HepG2 (cell line): ENCODE data around the gene TUT7. TPM values are rescaled to one million over a fixed set of nuclear protein-coding genes. Genes with fewer than 3 reads are reported as not detected.

Experiments
- ATAC-seq: fragments of 200-7000 bp; cut with Tn5 transposase; 3 replicates; pipeline ENCODE4 v1.9.1; 2020; ENCODE audit warnings: mild to moderate bottlenecking, moderate library complexity
- BruUV-seq: library from RNA; stranded (reverse); fragments of 400-500 nt; replicated peaks from 2 replicates; lab custom pipeline; 2021; lab: Mats Ljungman, UMichigan
- CTCF ChIA-PET: fragments of 300-600 bp; formaldehyde crosslinking; extraction: SDS; loops from one replicate; lab custom pipeline; 2021; ENCODE audit warnings: low total read pairs, inconsistent platforms, low intra/inter-chr PET ratio; lab: Yijun Ruan, JAX
- POLR2A ChIA-PET: fragments of 350-600 bp; sonication (Branson Sonifier 250); formaldehyde crosslinking; loops from one replicate; lab custom pipeline; 2020; ENCODE audit warnings: antibody characterized with exemption, inconsistent platforms; lab: Yijun Ruan, JAX
- DNase-seq: peaks from one replicate; pipeline ENCODE4 v3.0.0-alpha.2; 2015; ENCODE audit warnings: low spot score
- FAIRE-seq: peaks from 3 replicates; lab custom pipeline; 2011; peaks lifted over from hg19 to GRCh38; lab: Jason Lieb, UNC
- H2AFZ ChIP-seq: one replicate; pipeline ENCODE4 v1.6.1; 2011; ENCODE audit warnings: low read length, inconsistent platforms
- H3K27ac ChIP-seq: fragments of 300-600 bp; 3 replicates; pipeline ENCODE4 v1.8.0; 2011; ENCODE audit warnings: mixed run types, mild to moderate bottlenecking, mixed read lengths, low read length, inconsistent platforms; ENCODE audit not compliant: insufficient read depth; ENCODE audit errors: extremely low read length
- H3K27me3 ChIP-seq, 2 experiments: fragments of 200-600 bp in 1 of 2; 2 replicates in 1 of 2; 3 replicates in 1 of 2; pipeline versions ENCODE4 v1.6.0 to v1.8.0; 2011; ENCODE audit warnings: low read length in 2 of 2, mild to moderate bottlenecking in 2 of 2, moderate library complexity in 2 of 2, inconsistent platforms in 1 of 2; ENCODE audit not compliant: insufficient read depth in 2 of 2, control insufficient read depth in 1 of 2
- H3K36me3 ChIP-seq, 2 experiments: fragments of 200-600 bp in 1 of 2; replicated peaks in 1 of 2; 2 replicates in 1 of 2; 3 replicates in 1 of 2; pipeline versions ENCODE4 v1.5.1 to v1.8.0; 2011; ENCODE audit warnings: low read length in 2 of 2, inconsistent platforms in 1 of 2; ENCODE audit not compliant: insufficient read depth in 2 of 2, control insufficient read depth in 1 of 2
- H3K4me1 ChIP-seq: 2 replicates; pipeline ENCODE4 v1.5.1; 2012; ENCODE audit warnings: low read length, inconsistent platforms; ENCODE audit not compliant: insufficient read depth
- H3K4me2 ChIP-seq: 2 replicates; pipeline ENCODE4 v1.6.0; 2011; ENCODE audit warnings: low read depth, low read length, inconsistent platforms
- H3K4me3 ChIP-seq, 3 experiments: fragments of 200-600 bp in 1 of 3; sonication (generic), shearing (Covaris generic) in 1 of 3; replicated peaks in 1 of 3; 2 replicates each; pipeline ENCODE4 v1.5.1; 2011 to 2016; ENCODE audit warnings: low read length in 3 of 3, inconsistent platforms in 2 of 3, low read depth in 2 of 3, mild to moderate bottlenecking in 2 of 3, control low read depth in 1 of 3, mixed read lengths in 1 of 3; ENCODE audit not compliant: insufficient read depth in 1 of 3
- H3K79me2 ChIP-seq: one replicate; pipeline ENCODE4 v1.6.1; 2011; ENCODE audit warnings: low read length, inconsistent platforms; ENCODE audit not compliant: insufficient read depth
- H3K9ac ChIP-seq: 2 replicates; pipeline ENCODE4 v1.6.0; 2011; ENCODE audit warnings: mild to moderate bottlenecking, low read depth, low read length, inconsistent platforms; ENCODE audit not compliant: insufficient read depth
- H3K9me3 ChIP-seq: 2 replicates; pipeline ENCODE4 v1.5.1; 2012; ENCODE audit warnings: mild to moderate bottlenecking, low read length
- H4K20me1 ChIP-seq: 2 replicates; pipeline ENCODE4 v1.6.0; 2011; ENCODE audit warnings: inconsistent platforms, mild to moderate bottlenecking, low read length, moderate library complexity; ENCODE audit not compliant: insufficient read depth
- ADNP ChIP-seq: sonication (generic); formaldehyde crosslinking; IDR thresholded peaks from 2 replicates; pipeline ENCODE4 v1.4.0; 2020; ENCODE audit warnings: missing genetic modification reagents
- AHR ChIP-seq: IDR thresholded peaks from 2 replicates; pipeline ENCODE4 v1.6.1; 2018; ENCODE audit warnings: missing genetic modification reagents, missing compliant biosample characterization
- HMGXB4 ChIP-seq, 2 experiments: sonication (generic) in 1 of 2; formaldehyde crosslinking in 1 of 2; IDR thresholded peaks; 2 replicates each; pipeline versions ENCODE4 v1.4.0 to v1.6.1; 2018 to 2020; ENCODE audit warnings: missing genetic modification reagents in 2 of 2, borderline replicate concordance in 1 of 2, low read depth in 1 of 2, mild to moderate bottlenecking in 1 of 2, missing biosample characterization in 1 of 2
- HOXA9 ChIP-seq: sonication (generic); formaldehyde crosslinking; IDR thresholded peaks from 2 replicates; pipeline ENCODE4 v1.8.1; 2022; ENCODE audit warnings: missing genetic modification reagents, mild to moderate bottlenecking, moderate library complexity, borderline replicate concordance
- IRF2 ChIP-seq: IDR thresholded peaks from 2 replicates; pipeline ENCODE4 v1.6.1; 2018; ENCODE audit warnings: missing genetic modification reagents, missing compliant biosample characterization
- MAX ChIP-seq: IDR thresholded peaks from 2 replicates; pipeline ENCODE4 v1.6.1; 2012; ENCODE audit warnings: inconsistent platforms
- NR3C1 ChIP-seq: sonication (generic); formaldehyde crosslinking; IDR thresholded peaks from 2 replicates; pipeline ENCODE4 v1.4.0; 2020; ENCODE audit warnings: missing genetic modification reagents
- RBAK ChIP-seq: sonication (generic); formaldehyde crosslinking; IDR thresholded peaks from 2 replicates; pipeline ENCODE4 v1.5.1; 2020; ENCODE audit warnings: mild to moderate bottlenecking, missing genetic modification reagents
- RBM22 ChIP-seq: fragments of 200-400 bp; formaldehyde crosslinking; optimal IDR thresholded peaks from 2 replicates; pipeline ENCODE3; 2017; ENCODE audit warnings: mild to moderate bottlenecking, low read length, moderate library complexity
- ZBTB3 ChIP-seq: sonication (generic); formaldehyde crosslinking; IDR thresholded peaks from 2 replicates; pipeline ENCODE4 v1.4.0; 2020; ENCODE audit warnings: low read depth, mild to moderate bottlenecking, moderate library complexity, missing genetic modification reagents, borderline replicate concordance
- ZNF101 ChIP-seq: sonication (generic); formaldehyde crosslinking; IDR thresholded peaks from 2 replicates; pipeline ENCODE4 v1.4.0; 2020; ENCODE audit warnings: mild to moderate bottlenecking, low read depth, missing genetic modification reagents, borderline replicate concordance
- ZNF205 ChIP-seq: IDR thresholded peaks from 2 replicates; pipeline ENCODE4 v1.6.1; 2018; ENCODE audit warnings: missing biosample characterization, missing genetic modification reagents
- ZNF24 ChIP-seq: fragments of 450-650 bp; IDR thresholded peaks from 2 replicates; pipeline ENCODE4 v1.6.1; 2017; ENCODE audit warnings: antibody characterized with exemption, mild to moderate bottlenecking
- ZNF317 ChIP-seq: sonication (generic); formaldehyde crosslinking; IDR thresholded peaks from 2 replicates; pipeline ENCODE4 v1.5.0; 2020; ENCODE audit warnings: mild to moderate bottlenecking, missing genetic modification reagents
- ZNF564 ChIP-seq: sonication (generic); formaldehyde crosslinking; IDR thresholded peaks from 2 replicates; pipeline ENCODE4 v1.8.1; 2023; ENCODE audit warnings: mild to moderate bottlenecking, missing genetic modification reagents
- ZNF597 ChIP-seq: sonication (generic); formaldehyde crosslinking; IDR thresholded peaks from 2 replicates; pipeline ENCODE4 v1.5.0; 2020; ENCODE audit warnings: missing genetic modification reagents
- ZNF614 ChIP-seq: IDR thresholded peaks from 2 replicates; pipeline ENCODE4 v1.6.1; 2018; ENCODE audit warnings: missing biosample characterization, missing genetic modification reagents, inconsistent platforms, borderline replicate concordance
- WGBS: methylation state at CpG from one replicate; pipeline ENCODE4 v1.1.6; 2017; ENCODE audit warnings: low lambda C conversion rate; 5-methylcytosine and 5-hydroxymethylcytosine counted together
- in situ Hi-C: cut with HindIII; loops from 2 replicates; pipeline ENCODE4 v1.10.0; 2017; ENCODE audit warnings: low pct_unique_long_range_greater_than_20kb; ENCODE audit not compliant: extremely low pct_ligation_motif_present
- intact Hi-C: fragments of 100-400 bp; cut with micrococcal nuclease; formaldehyde crosslinking; loops from one replicate; pipeline ENCODE4 v1.10.0; 2022; ENCODE audit not compliant: unreplicated experiment
- polyA plus RNA-seq, 8 experiments: library from polyadenylated mRNA; depleted of rRNA in 3 of 8; stranded (reverse) in 7 of 8; unstranded in 1 of 8; fragments of >200 nt; fragmentation: Illumina TruSeq in 4 of 8; extraction: Trizol in 4 of 8; gene quantifications; 2 replicates each; pipeline versions ENCODE4 v1.2.1 to v1.2.3, GENCODE V29; 2011 to 2016; ENCODE audit warnings: low read depth in 4 of 8, missing spikeins in 1 of 8, mixed read lengths in 1 of 8; ENCODE audit not compliant: insufficient read depth in 1 of 8
- total RNA-seq, 5 experiments: library from RNA; depleted of rRNA; stranded (reverse); fragments of >200 nt; fragmentation: Illumina TruSeq; extraction: Trizol; gene quantifications; 2 replicates each; pipeline ENCODE4 v1.2.3, GENCODE V29; 2016; ENCODE audit warnings: low read depth in 1 of 5

TUT7 gene
- total and polyA plus RNA-seq, 2 of the 13 experiments (the other 11 are each of a cell fraction or from before 2014, with no cell fraction given), result 12.0 to 19.4 TPM

GRCh38 chr9:86300701-86301100, 53.5 kb downstream of the TUT7 start:
- in situ Hi-C loops (no loop called here), intact Hi-C loops (no loop called here)
- H3K9ac ChIP-seq, result no peak overlapping the region
- H3K27me3 ChIP-seq, result no peaks in the 10 kb centered on the region
- no peaks in the 10 kb centered on the region for H3K4me1 ChIP-seq
- H2AFZ ChIP-seq, result no peak overlapping the region
- POLR2A ChIA-PET, result no interaction called here
- H3K4me3 ChIP-seq, result no peak overlapping the region
- no peaks in the 10 kb centered on the region for H4K20me1 ChIP-seq
- BruUV-seq, result no TSS peak
- H3K9me3 ChIP-seq, result no peaks in the 10 kb centered on the region
- FAIRE-seq (no peak), DNase-seq (no peak), ATAC-seq (no peak)
- H3K27ac ChIP-seq, result no peak overlapping the region
- peaks cover 15 to 74% of the 10 kb centered on the region in 2 experiments for H3K36me3 ChIP-seq
- 95% methylated on average over 2 of the region's 2 CpGs for WGBS
- CTCF ChIA-PET, result no interaction called here
- H3K79me2 ChIP-seq, result no peaks in the 10 kb centered on the region
- H3K4me2 ChIP-seq, result no peak overlapping the region
- no peak for TF ChIP-seq ZNF317 (CRISPR knock-in tag)
- TF ChIP-seq NR3C1 (CRISPR knock-in tag), result no peak
- no peak for TF ChIP-seq AHR (CRISPR knock-in tag)
- TF ChIP-seq ZNF614, result no peak
- TF ChIP-seq HOXA9 (CRISPR knock-in tag), result no peak
- TF ChIP-seq ZNF564, result no peak
- no peak for TF ChIP-seq MAX

- peaks cover 15 to 61% of the 10 kb centered on the region in 2 experiments for H3K36me3 ChIP-seq
- no peaks in the 10 kb centered on the region for H3K9me3 ChIP-seq
- POLR2A ChIA-PET, result interaction anchor here (0.8 kb wide), 1 partner anchor 17 kb away, joined by 3 read pairs; the partner anchor contains the start of gene ISCA1
- no peak for FAIRE-seq
- H3K4me1 ChIP-seq, result no peaks in the 10 kb centered on the region
- H4K20me1 ChIP-seq, result no peaks in the 10 kb centered on the region
- no peak for DNase-seq
- no peaks in the 10 kb centered on the region for H3K79me2 ChIP-seq
- in situ Hi-C loops, result no loop called here
- intact Hi-C loops, result no loop called here
- H2AFZ ChIP-seq, result no peak overlapping the region
- 95% methylated on average over 8 of the region's 11 CpGs for WGBS
- H3K9ac ChIP-seq, result no peak overlapping the region
- no peak overlapping the region for H3K27ac ChIP-seq
- BruUV-seq, result no TSS peak
- no peak overlapping the region for H3K4me3 ChIP-seq
- ATAC-seq, result no peak
- H3K4me2 ChIP-seq, result no peak overlapping the region
- no peaks in the 10 kb centered on the region for H3K27me3 ChIP-seq
- CTCF ChIA-PET, result no interaction called here
- TF ChIP-seq ZNF24 (no peak), ZBTB3 (CRISPR knock-in tag) (no peak), RBAK (CRISPR knock-in tag) (no peak), HMGXB4 (CRISPR knock-in tag; IDR thresholded peaks at IDR 0.05; ENCODE audit: borderline replicate concordance in 1 of 2, low read depth in 1 of 2) (no peak), ZNF205 (CRISPR knock-in tag) (no peak), ZNF597 (CRISPR knock-in tag) (no peak), ADNP (no peak), RBM22 (no peak), IRF2 (CRISPR knock-in tag) (no peak), ZNF101 (CRISPR knock-in tag) (no peak)
These were observed 55.3 kb downstream of the TUT7 start for GRCh38 chr9:86298873-86299272.
